GM10266 (cell line): ENCODE results near the gene AIDA.
"Not testable (repeated sequence)": the region's sequence is repeated elsewhere in the genome, so short reads cannot be mapped to it uniquely, and the experiment has no call there.

Experiments used
- DNase-seq: peaks from one replicate; pipeline ENCODE4 v3.0.0; 2012; ENCODE audit errors: extremely low spot score
- TF ChIP-seq, protein P1 (sequence below): IDR thresholded peaks from 2 replicates; pipeline ENCODE4 v1.5.1; 2012; ENCODE audit warnings: mild to moderate bottlenecking, low read depth; ENCODE audit not compliant: control insufficient read depth, insufficient read depth; ENCODE audit errors: missing control alignments

The AIDA gene

DNA sequence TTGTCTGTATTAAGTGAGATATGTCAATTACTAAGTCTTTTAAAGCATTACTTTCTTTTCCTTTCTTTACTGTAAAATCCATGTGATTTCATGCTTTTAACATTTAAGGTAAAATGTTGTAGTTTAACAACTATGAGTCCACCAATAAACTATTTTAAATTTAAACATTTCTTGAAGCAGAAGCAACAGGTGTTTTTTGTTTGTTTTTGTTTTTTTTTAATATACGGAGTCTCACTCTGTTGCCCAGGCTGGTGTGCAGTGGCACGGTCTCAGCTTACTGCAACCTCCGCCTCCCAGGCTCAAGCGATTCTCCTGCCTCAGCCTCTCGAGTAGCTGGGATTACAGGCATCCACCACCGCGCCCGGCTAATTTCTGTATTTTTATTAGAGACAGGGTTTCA is 15.6 kb downstream of the AIDA start:
- DNase-seq, result no peak
- TF ChIP-seq, protein P1, sequence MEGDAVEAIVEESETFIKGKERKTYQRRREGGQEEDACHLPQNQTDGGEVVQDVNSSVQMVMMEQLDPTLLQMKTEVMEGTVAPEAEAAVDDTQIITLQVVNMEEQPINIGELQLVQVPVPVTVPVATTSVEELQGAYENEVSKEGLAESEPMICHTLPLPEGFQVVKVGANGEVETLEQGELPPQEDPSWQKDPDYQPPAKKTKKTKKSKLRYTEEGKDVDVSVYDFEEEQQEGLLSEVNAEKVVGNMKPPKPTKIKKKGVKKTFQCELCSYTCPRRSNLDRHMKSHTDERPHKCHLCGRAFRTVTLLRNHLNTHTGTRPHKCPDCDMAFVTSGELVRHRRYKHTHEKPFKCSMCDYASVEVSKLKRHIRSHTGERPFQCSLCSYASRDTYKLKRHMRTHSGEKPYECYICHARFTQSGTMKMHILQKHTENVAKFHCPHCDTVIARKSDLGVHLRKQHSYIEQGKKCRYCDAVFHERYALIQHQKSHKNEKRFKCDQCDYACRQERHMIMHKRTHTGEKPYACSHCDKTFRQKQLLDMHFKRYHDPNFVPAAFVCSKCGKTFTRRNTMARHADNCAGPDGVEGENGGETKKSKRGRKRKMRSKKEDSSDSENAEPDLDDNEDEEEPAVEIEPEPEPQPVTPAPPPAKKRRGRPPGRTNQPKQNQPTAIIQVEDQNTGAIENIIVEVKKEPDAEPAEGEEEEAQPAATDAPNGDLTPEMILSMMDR, result no peak

DNA sequence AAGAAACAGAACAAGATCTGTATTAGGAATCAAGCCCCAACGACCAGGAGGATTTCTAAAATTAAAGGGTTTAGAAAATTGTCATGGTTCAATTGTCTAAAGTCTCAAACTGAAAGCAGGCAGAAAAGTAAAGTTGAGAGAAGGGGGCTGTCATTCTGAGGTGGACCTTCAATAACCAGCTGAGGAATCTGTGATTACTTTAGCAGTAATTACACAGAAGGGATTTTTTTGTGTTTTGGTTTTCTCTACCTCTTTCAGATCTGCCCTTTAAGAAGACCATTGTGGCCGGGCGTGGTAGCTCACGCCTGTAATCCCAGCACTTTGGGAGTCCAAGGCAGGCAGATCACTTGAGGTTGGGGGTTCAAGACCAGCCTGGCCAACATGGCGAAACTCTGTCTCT is 17.4 kb downstream of the AIDA start:
- DNase-seq, result no peak
- TF ChIP-seq, protein P1, result no peak

DNA sequence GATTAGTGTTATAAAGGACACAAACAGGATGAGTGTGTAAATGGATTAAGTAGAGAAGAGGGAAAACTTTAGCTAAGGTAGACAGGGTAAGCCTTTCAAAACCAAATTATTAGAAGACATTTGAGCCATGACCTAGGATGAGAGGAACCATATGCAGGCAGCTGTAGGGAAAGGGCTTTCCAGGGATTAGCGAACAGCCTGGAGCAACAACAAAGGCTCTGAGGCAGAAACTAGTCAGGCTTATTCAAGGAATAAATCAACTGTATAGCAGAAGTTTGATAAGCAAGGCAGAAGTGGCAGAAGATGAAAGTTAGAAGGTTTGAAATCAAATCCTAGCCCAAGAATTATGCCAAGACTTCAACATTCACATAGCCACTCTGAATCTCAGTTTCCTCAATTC is 21.3 kb downstream of the AIDA start:
- no peak for DNase-seq
- TF ChIP-seq, protein P1, result no peak

DNA sequence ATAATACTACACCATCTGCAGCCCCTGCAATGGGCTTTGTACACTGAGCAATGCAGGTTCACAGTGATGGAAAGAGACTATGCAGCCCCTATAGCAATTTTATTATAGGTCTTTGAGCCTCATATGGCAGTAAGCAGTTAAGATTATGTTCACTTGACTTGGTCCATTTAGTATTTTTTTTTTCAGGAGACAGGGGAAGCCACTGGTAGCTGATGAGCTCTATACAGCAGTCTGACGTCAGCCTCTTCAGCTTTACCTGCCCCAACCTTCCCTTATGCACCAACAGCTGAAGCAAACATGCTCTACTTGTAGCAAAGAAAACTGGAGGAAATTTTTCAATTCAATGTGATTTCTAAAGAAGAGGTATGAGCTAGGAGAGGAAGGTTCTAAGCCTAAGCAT is 32.2 kb downstream of the AIDA start:
- no peak for DNase-seq
- TF ChIP-seq, protein P1, result no peak

DNA sequence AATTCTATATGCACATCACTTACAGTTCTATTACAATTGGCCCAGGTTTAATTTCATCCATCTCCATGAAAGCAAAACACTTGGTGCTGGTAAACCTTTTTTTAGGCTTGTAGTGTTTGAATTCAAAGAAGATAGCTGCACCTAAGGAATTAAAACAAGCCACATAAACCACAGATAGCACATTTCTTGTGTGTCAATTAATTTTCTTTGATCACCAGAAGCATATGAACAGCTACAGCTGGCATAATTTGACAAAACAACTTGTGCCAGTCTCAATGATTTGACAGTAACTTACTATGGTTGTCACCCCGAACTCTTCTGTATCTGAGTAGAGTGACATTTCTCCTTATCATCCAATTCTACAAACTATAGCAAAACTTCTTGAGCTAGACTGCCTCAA is 42.2 kb downstream of the AIDA start:
- no peak for DNase-seq
- TF ChIP-seq, protein P1, result no peak

DNA sequence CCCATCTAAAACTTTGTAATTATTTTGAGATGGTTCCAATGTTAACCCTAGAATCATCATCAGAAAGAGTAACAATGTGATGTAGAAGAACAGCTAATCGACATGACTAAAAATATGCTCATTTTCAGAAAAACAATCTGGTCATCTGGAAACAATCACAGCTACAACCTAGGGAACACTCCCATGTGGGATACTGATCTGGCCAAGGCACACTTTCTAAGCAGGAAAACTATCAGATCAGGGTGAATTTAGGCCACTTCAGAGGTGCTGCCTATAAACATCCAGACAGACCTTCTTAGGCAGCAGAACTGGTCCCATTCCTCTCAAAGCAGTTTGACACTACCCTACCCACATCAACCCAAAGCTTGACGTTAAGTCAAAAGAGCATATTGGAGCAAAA is 43.2 kb downstream of the AIDA start:
- not testable (repeated sequence) for DNase-seq

DNA sequence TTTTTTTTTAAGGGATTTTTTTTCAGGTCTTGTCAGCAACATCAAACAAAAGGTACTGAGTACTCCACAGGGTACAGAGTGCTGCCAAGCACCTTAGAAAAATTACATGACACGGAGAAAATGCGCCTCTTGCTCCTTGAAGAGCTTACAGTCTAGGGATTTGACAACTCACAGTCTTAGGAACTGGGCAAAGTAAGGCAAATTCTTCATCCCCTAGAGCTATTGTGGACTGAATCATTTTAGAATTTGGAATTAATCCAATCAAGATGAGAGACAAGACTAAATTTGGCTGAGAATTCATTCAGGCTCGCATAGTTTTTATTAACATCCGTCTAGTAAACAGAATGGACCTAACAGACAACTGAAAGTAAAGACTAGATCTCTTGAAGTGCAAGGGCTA is 44.1 kb downstream of the AIDA start:
- not testable (repeated sequence) for DNase-seq

DNA sequence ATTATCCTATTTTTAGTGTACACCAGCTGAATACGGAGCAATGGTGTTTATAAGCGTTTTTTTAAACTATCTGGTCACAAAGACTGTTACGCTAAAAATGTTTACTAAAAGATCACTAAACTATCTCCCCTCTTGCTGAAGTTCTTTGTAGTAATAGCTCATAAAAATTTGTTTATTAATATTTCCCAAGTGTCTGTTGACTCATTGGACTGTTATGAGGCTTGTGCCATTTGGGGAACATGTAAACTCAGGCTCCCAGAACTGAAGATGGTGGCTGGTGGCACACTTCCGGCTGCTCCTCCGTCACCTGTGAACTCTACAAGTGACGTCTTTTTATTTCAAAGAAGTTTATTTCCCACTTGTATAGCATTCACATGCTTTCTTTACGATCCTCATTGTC is 46.3 kb downstream of the AIDA start:
- DNase-seq, result no peak

More for the DNA sequence above, 46.3 kb downstream of the AIDA start:
- TF ChIP-seq, protein P1, result no peak
